ENCODE results near the gene TRIOBP.

DNA sequence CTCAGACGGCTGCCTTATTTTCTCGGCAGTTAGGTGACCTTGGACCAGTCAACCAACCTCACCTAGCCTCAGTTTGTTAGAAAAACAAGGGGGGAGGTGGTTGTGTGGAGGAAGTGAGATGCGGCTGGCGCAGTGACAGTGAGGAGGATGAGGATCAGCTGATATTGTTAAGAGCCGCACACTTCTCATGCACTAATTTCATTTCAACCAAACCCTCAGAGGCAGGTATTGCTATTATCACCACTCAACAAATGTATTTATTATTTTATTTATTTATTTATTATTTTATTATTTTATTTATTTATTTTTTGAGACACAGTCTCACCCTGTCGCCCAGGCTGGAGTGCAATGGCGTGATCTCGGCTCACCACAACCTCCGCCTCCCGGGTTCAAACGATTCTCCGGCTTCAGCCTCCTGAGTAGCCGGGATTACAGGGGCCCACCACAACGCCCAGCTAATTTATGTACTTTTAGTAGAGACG, 19.3 kb upstream of the TRIOBP start:
- TF ChIP-seq EZH2 (IDR thresholded peaks at IDR 0.05; ENCODE audit: low read length, missing control alignments): no peak
- TF ChIP-seq, protein P1, sequence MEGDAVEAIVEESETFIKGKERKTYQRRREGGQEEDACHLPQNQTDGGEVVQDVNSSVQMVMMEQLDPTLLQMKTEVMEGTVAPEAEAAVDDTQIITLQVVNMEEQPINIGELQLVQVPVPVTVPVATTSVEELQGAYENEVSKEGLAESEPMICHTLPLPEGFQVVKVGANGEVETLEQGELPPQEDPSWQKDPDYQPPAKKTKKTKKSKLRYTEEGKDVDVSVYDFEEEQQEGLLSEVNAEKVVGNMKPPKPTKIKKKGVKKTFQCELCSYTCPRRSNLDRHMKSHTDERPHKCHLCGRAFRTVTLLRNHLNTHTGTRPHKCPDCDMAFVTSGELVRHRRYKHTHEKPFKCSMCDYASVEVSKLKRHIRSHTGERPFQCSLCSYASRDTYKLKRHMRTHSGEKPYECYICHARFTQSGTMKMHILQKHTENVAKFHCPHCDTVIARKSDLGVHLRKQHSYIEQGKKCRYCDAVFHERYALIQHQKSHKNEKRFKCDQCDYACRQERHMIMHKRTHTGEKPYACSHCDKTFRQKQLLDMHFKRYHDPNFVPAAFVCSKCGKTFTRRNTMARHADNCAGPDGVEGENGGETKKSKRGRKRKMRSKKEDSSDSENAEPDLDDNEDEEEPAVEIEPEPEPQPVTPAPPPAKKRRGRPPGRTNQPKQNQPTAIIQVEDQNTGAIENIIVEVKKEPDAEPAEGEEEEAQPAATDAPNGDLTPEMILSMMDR (conservative IDR thresholded peaks at IDR 0.05 in 1 of 2, IDR thresholded peaks at IDR 0.05 in 1 of 2; ENCODE audit: low read depth in 1 of 2, low read length in 2 of 2): no peak
